GM23338 (cell line): ENCODE measurements around the gene TRAF7. TPM values are rescaled to one million over a fixed set of nuclear protein-coding genes. Genes with fewer than 3 reads are reported as not detected.

Experiments
- ATAC-seq: fragments of 200-7000 bp; cut with Tn5 transposase; 3 replicates; pipeline ENCODE4 v1.9.1; 2020
- DNase-seq: peaks from one replicate; pipeline ENCODE4 v3.0.0-alpha.2; 2015; ENCODE audit warnings: low spot score
- H2AFZ ChIP-seq: fragments of 200-600 bp; sonication (generic); 2 replicates; pipeline ENCODE4 v1.8.0; 2016; ENCODE audit warnings: antibody characterized with exemption, mild to moderate bottlenecking, moderate library complexity
- H3F3A ChIP-seq: fragments of 200-600 bp; sonication (generic); replicated peaks from 2 replicates; pipeline ENCODE4 v1.8.0; 2017; ENCODE audit warnings: antibody characterized with exemption, mixed run types, low read depth
- H3K27ac ChIP-seq: fragments of 200-600 bp; sonication (generic); 2 replicates; pipeline ENCODE4 v1.6.1; 2016; ENCODE audit warnings: low read depth
- H3K27me3 ChIP-seq: fragments of 200-600 bp; sonication (generic); 2 replicates; pipeline ENCODE4 v1.8.0; 2016; ENCODE audit warnings: mild to moderate bottlenecking, mixed run types, moderate library complexity; ENCODE audit not compliant: insufficient read depth
- H3K36me3 ChIP-seq: fragments of 200-600 bp; sonication (generic); 2 replicates; pipeline ENCODE4 v1.8.0; 2016; ENCODE audit warnings: mild to moderate bottlenecking; ENCODE audit not compliant: insufficient read depth
- H3K4me1 ChIP-seq: fragments of 200-600 bp; sonication (generic); 2 replicates; pipeline ENCODE4 v1.8.0; 2016; ENCODE audit warnings: mild to moderate bottlenecking, moderate library complexity; ENCODE audit not compliant: insufficient read depth
- H3K4me2 ChIP-seq: fragments of 200-600 bp; sonication (generic); 2 replicates; pipeline ENCODE4 v1.7.1; 2017; ENCODE audit warnings: mixed run types
- H3K4me3 ChIP-seq: fragments of 200-600 bp; sonication (generic); 2 replicates; pipeline ENCODE4 v1.6.1; 2016; ENCODE audit warnings: mixed run types
- H3K79me2 ChIP-seq: fragments of 200-600 bp; sonication (generic); replicated peaks from 2 replicates; pipeline ENCODE4 v1.8.0; 2017; ENCODE audit warnings: mild to moderate bottlenecking; ENCODE audit not compliant: insufficient read depth
- H3K9me2 ChIP-seq: fragments of 200-600 bp; sonication (generic); 2 replicates; pipeline ENCODE4 v1.8.0; 2017; ENCODE audit not compliant: insufficient read depth
- H4K20me1 ChIP-seq: fragments of 200-600 bp; sonication (generic); replicated peaks from 2 replicates; pipeline ENCODE4 v1.8.0; 2017; ENCODE audit warnings: mild to moderate bottlenecking; ENCODE audit not compliant: insufficient read depth
- H3K27ac Mint-ChIP-seq: 2 replicates; pipeline ENCODE4 v1.8.0; 2020; ENCODE audit warnings: inconsistent platforms, mild to moderate bottlenecking, moderate library complexity, mixed read lengths
- H3K27me3 Mint-ChIP-seq: 3 replicates; pipeline ENCODE4 v1.8.0; 2022; ENCODE audit warnings: low read depth, mild to moderate bottlenecking, moderate library complexity, mixed read lengths, inconsistent platforms; ENCODE audit not compliant: insufficient read depth, poor library complexity
- H3K36me3 Mint-ChIP-seq: 3 replicates; pipeline ENCODE4 v1.8.0; 2021; ENCODE audit warnings: low read depth, mild to moderate bottlenecking, inconsistent platforms, moderate library complexity, mixed read lengths
- H3K4me1 Mint-ChIP-seq: 3 replicates; pipeline ENCODE4 v1.8.0; 2020; ENCODE audit warnings: mild to moderate bottlenecking, inconsistent platforms, mixed read lengths
- H3K4me3 Mint-ChIP-seq: 3 replicates; pipeline ENCODE4 v1.8.0; 2021; ENCODE audit warnings: moderate library complexity, mild to moderate bottlenecking, inconsistent platforms, mixed read lengths
- H3K9me3 Mint-ChIP-seq: 3 replicates; pipeline ENCODE4 v1.8.0; 2020; ENCODE audit warnings: moderate library complexity, mild to moderate bottlenecking, inconsistent platforms, mixed read lengths
- CREB1 ChIP-seq: fragments of 250-450 bp; sonication (Bioruptor Pico); IDR thresholded peaks from 2 replicates; pipeline ENCODE4 v1.5.0; 2020; ENCODE audit warnings: low read depth, mild to moderate bottlenecking, moderate library complexity
- EZH2phosphoT487 ChIP-seq: fragments of 200-600 bp; sonication (generic); IDR thresholded peaks from one replicate; pipeline ENCODE4 v1.8.1; 2018; ENCODE audit warnings: antibody characterized with exemption; ENCODE audit not compliant: unreplicated experiment
- JUNB ChIP-seq: IDR thresholded peaks from one replicate; pipeline ENCODE4 v1.6.1; 2016; ENCODE audit warnings: antibody characterized with exemption; ENCODE audit not compliant: unreplicated experiment
- POLR2AphosphoS5 ChIP-seq: IDR thresholded peaks from 2 replicates; pipeline ENCODE4 v1.6.1; 2016; ENCODE audit warnings: antibody characterized with exemption, low read depth
- STAT1 ChIP-seq: IDR thresholded peaks from one replicate; pipeline ENCODE4 v1.6.1; 2016; ENCODE audit warnings: antibody characterized with exemption; ENCODE audit not compliant: unreplicated experiment
- ZNF114 ChIP-seq: fragments of 250-450 bp; sonication (Bioruptor Pico); IDR thresholded peaks from 2 replicates; pipeline ENCODE4 v1.5.0; 2020; ENCODE audit warnings: mild to moderate bottlenecking, moderate library complexity
- ZNF331 ChIP-seq: fragments of 250-450 bp; sonication (Bioruptor Pico); IDR thresholded peaks from 2 replicates; pipeline ENCODE4 v1.5.0; 2020; ENCODE audit warnings: low read depth, mild to moderate bottlenecking, moderate library complexity
- polyA plus RNA-seq: library from polyadenylated mRNA; unstranded; fragments of >200 nt; fragmentation: Nextera tagmentation; extraction: Ambion mirVana; gene quantifications from 2 replicates; pipeline ENCODE4 v1.2.1, GENCODE V29; 2016
- total RNA-seq: library from RNA; depleted of rRNA; stranded (reverse); fragments of >200 nt; shearing (Covaris generic); gene quantifications from 2 replicates; pipeline ENCODE4 v1.2.3, GENCODE V29; 2014
- TF ChIP-seq, protein P1 (sequence below), 2 experiments: fragments of 200-600 bp in 1 of 2; sonication (generic) in 1 of 2; conservative IDR thresholded peaks; 2 replicates each; pipeline versions ENCODE4 v1.5.1 to v1.6.1; 2016 to 2017; ENCODE audit warnings: antibody characterized with exemption in 2 of 2, low read depth in 2 of 2, mild to moderate bottlenecking in 2 of 2, moderate library complexity in 1 of 2
- TF ChIP-seq, protein P2 (sequence below): fragments of 250-450 bp; sonication (Bioruptor Pico); IDR thresholded peaks from 2 replicates; pipeline ENCODE4 v1.5.0; 2020; ENCODE audit warnings: mild to moderate bottlenecking, moderate library complexity
- TF ChIP-seq, protein P3 (sequence below): IDR thresholded peaks from one replicate; pipeline ENCODE4 v1.6.1; 2018; ENCODE audit warnings: antibody characterized with exemption; ENCODE audit not compliant: unreplicated experiment

Gene TRAF7
- total and polyA plus RNA-seq, 2 experiments from 2014 or later, result 36.4 to 133 TPM

DNA sequence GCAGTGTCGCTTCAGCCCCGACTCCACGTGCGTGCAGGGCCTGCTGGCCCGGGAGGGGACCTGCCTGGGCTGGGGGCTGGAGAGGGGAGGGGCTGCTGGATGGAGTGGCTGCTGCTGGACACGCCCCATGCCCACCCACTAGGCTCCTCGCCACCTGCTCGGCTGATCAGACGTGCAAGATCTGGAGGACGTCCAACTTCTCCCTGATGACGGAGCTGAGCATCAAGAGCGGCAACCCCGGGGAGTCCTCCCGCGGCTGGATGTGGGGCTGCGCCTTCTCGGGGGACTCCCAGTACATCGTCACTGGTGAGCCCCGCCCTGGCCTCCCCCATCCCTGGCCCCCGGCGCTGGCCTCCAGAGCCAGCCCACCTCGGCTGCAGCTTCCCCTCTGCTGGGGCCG is 52.7 kb downstream of the TRAF7 start (continued):
- TF ChIP-seq, protein P1, sequence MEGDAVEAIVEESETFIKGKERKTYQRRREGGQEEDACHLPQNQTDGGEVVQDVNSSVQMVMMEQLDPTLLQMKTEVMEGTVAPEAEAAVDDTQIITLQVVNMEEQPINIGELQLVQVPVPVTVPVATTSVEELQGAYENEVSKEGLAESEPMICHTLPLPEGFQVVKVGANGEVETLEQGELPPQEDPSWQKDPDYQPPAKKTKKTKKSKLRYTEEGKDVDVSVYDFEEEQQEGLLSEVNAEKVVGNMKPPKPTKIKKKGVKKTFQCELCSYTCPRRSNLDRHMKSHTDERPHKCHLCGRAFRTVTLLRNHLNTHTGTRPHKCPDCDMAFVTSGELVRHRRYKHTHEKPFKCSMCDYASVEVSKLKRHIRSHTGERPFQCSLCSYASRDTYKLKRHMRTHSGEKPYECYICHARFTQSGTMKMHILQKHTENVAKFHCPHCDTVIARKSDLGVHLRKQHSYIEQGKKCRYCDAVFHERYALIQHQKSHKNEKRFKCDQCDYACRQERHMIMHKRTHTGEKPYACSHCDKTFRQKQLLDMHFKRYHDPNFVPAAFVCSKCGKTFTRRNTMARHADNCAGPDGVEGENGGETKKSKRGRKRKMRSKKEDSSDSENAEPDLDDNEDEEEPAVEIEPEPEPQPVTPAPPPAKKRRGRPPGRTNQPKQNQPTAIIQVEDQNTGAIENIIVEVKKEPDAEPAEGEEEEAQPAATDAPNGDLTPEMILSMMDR (conservative IDR thresholded peaks at IDR 0.05; ENCODE audit: low read depth in 2 of 2), result no peak
- no peak for TF ChIP-seq ZNF114 (CRISPR knock-in tag)

DNA sequence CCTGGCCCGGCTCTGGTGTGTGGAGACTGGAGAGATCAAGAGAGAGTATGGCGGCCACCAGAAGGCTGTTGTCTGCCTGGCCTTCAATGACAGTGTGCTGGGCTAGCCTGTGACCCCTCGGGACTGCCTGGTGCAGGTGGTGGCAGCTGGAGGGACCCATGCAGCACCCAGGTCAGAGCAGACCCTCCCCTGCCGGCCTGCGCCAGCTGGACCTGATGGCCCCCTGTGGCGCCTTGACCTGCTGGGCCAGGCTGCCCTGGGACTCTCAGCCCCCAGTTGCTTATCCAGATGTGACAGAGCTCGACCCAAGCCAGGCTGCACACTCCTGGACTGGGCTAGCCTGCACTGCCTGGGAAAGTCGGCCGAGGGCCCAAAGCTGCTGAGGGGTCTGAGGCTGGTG is 53.2 kb downstream of the TRAF7 start:
- Mint-ChIP-seq H3K27me3 (peaks cover 21% of the 10 kb centered on the region), H3K9me3 (no peaks in the 10 kb centered on the region), H3K36me3 (peaks cover 35% of the 10 kb centered on the region), H3K4me1 (peaks cover 31% of the 10 kb centered on the region), H3K27ac (no peak overlapping the region), H3K4me3 (no peak overlapping the region)
- Histone ChIP-seq H3F3A (peaks cover 29% of the 10 kb centered on the region; the same call in 1 of the 2 replicates), H3K4me2 (no peak overlapping the region), H3K27ac (no peak overlapping the region), H3K9me2 (no peaks in the 10 kb centered on the region), H3K36me3 (0 out of 2 replicates have a peak, but pooled peaks cover 5% of the 10 kb centered on the region), H3K4me3 (no peak overlapping the region), H2AFZ (no peak overlapping the region), H3K27me3 (no peaks in the 10 kb centered on the region), H3K4me1 (peaks cover 14% of the 10 kb centered on the region; the same call in 1 of the 2 replicates), H3K79me2 (peaks cover 15% of the 10 kb centered on the region), H4K20me1 (peaks cover 18% of the 10 kb centered on the region)
- ATAC-seq (no peak), DNase-seq (no peak)
- TF ChIP-seq STAT1 (no peak), CREB1 (no peak), ZNF331 (CRISPR knock-in tag) (no peak), JUNB (no peak), EZH2phosphoT487 (no peak), POLR2AphosphoS5 (no peak)
- TF ChIP-seq, protein P1 (conservative IDR thresholded peaks at IDR 0.05; ENCODE audit: low read depth in 2 of 2), result no peak
- TF ChIP-seq, protein P2, sequence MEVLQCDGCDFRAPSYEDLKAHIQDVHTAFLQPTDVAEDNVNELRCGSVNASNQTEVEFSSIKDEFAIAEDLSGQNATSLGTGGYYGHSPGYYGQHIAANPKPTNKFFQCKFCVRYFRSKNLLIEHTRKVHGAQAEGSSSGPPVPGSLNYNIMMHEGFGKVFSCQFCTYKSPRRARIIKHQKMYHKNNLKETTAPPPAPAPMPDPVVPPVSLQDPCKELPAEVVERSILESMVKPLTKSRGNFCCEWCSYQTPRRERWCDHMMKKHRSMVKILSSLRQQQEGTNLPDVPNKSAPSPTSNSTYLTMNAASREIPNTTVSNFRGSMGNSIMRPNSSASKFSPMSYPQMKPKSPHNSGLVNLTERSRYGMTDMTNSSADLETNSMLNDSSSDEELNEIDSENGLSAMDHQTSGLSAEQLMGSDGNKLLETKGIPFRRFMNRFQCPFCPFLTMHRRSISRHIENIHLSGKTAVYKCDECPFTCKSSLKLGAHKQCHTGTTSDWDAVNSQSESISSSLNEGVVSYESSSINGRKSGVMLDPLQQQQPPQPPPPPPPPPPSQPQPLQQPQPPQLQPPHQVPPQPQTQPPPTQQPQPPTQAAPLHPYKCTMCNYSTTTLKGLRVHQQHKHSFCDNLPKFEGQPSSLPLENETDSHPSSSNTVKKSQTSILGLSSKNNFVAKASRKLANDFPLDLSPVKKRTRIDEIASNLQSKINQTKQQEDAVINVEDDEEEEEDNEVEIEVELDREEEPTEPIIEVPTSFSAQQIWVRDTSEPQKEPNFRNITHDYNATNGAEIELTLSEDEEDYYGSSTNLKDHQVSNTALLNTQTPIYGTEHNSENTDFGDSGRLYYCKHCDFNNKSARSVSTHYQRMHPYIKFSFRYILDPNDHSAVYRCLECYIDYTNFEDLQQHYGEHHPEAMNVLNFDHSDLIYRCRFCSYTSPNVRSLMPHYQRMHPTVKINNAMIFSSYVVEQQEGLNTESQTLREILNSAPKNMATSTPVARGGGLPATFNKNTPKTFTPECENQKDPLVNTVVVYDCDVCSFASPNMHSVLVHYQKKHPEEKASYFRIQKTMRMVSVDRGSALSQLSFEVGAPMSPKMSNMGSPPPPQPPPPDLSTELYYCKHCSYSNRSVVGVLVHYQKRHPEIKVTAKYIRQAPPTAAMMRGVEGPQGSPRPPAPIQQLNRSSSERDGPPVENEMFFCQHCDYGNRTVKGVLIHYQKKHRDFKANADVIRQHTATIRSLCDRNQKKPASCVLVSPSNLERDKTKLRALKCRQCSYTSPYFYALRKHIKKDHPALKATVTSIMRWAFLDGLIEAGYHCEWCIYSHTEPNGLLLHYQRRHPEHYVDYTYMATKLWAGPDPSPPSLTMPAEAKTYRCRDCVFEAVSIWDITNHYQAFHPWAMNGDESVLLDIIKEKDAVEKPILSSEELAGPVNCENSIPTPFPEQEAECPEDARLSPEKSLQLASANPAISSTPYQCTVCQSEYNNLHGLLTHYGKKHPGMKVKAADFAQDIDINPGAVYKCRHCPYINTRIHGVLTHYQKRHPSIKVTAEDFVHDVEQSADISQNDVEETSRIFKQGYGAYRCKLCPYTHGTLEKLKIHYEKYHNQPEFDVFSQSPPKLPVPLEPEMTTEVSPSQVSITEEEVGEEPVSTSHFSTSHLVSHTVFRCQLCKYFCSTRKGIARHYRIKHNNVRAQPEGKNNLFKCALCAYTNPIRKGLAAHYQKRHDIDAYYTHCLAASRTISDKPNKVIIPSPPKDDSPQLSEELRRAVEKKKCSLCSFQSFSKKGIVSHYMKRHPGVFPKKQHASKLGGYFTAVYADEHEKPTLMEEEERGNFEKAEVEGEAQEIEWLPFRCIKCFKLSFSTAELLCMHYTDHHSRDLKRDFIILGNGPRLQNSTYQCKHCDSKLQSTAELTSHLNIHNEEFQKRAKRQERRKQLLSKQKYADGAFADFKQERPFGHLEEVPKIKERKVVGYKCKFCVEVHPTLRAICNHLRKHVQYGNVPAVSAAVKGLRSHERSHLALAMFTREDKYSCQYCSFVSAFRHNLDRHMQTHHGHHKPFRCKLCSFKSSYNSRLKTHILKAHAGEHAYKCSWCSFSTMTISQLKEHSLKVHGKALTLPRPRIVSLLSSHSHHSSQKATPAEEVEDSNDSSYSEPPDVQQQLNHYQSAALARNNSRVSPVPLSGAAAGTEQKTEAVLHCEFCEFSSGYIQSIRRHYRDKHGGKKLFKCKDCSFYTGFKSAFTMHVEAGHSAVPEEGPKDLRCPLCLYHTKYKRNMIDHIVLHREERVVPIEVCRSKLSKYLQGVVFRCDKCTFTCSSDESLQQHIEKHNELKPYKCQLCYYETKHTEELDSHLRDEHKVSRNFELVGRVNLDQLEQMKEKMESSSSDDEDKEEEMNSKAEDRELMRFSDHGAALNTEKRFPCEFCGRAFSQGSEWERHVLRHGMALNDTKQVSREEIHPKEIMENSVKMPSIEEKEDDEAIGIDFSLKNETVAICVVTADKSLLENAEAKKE (CRISPR knock-in tag), result no peak
- TF ChIP-seq, protein P3, sequence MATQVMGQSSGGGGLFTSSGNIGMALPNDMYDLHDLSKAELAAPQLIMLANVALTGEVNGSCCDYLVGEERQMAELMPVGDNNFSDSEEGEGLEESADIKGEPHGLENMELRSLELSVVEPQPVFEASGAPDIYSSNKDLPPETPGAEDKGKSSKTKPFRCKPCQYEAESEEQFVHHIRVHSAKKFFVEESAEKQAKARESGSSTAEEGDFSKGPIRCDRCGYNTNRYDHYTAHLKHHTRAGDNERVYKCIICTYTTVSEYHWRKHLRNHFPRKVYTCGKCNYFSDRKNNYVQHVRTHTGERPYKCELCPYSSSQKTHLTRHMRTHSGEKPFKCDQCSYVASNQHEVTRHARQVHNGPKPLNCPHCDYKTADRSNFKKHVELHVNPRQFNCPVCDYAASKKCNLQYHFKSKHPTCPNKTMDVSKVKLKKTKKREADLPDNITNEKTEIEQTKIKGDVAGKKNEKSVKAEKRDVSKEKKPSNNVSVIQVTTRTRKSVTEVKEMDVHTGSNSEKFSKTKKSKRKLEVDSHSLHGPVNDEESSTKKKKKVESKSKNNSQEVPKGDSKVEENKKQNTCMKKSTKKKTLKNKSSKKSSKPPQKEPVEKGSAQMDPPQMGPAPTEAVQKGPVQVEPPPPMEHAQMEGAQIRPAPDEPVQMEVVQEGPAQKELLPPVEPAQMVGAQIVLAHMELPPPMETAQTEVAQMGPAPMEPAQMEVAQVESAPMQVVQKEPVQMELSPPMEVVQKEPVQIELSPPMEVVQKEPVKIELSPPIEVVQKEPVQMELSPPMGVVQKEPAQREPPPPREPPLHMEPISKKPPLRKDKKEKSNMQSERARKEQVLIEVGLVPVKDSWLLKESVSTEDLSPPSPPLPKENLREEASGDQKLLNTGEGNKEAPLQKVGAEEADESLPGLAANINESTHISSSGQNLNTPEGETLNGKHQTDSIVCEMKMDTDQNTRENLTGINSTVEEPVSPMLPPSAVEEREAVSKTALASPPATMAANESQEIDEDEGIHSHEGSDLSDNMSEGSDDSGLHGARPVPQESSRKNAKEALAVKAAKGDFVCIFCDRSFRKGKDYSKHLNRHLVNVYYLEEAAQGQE, result no peak
